ENCODE results near the gene PER1.
A peak's percentile ranks its signal among the peaks of the same experiment; 100 is the strongest.
"Not testable (repeated sequence)": the region's sequence is repeated elsewhere in the genome, so short reads cannot be mapped to it uniquely, and the experiment has no call there.

PER1 gene

GRCh38 chr17:8170186-8170585 is 18.0 kb upstream of the PER1 start:
- not testable (repeated sequence) for DNase-seq

GRCh38 chr17:8167526-8167925 is 15.3 kb upstream of the PER1 start:
- no peak for DNase-seq

GRCh38 chr17:8166731-8167130 is 14.5 kb upstream of the PER1 start:
- no peak for DNase-seq

- no peak for DNase-seq
These were observed 12.6 kb upstream of the PER1 start for GRCh38 chr17:8164815-8165131.

GRCh38 chr17:8163978-8164814 is 12.0 kb upstream of the PER1 start:
- peak; percentile 83 to 85 for DNase-seq

- DNase-seq: peak; percentile 64 to 66
These were observed 11.1 kb upstream of the PER1 start for GRCh38 chr17:8162997-8163977.

- peak; percentile 81 to 87 for DNase-seq
These were observed 10.2 kb upstream of the PER1 start, which contains the start of gene VAMP2 for GRCh38 chr17:8162233-8162996. Gene VAMP2, minus strand, starts transcription at chr17:8162948. Its CDS starts 69 bp downstream, at chr17:8162879.

DNA sequence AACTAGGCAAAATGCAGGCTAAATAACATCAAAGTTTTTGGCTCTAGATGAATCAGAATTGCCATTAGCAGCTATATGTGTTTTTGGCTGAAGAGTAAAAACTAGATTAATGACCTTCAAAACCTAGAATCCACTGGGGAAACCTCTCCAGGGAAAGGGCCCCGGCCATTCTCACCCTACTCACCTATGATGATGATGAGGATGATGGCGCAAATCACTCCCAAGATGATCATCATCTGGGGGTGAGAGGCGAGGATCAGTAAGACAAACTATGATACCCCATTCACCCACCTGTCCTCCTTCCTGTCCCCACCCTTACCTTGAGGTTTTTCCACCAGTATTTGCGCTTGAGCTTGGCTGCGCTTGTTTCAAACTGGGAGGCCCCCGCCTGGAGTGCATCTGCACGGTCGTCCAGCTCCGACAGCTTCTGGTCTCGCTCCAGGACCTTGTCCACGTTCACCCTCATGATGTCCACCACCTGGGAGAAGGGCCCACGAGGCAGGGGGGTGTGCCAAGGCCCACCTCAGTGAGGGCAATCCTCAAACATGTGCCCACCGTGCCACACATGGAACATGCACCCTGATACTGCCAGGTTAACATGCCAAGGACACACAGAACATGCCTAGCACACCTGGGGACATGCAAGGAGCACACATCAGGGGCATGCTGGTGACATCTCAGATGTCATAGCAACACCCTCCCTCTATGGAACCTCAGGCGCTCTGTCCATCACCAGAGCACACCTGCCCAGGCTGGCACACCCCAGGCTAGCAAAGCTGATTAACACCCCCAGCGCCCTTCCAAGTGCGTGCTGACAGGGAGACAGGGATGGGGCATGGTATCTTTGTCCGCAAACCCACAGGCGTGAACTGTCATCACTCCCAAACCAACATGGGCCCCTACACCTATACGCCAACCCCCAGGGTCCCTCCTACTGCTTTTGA is 9.4 kb upstream of the PER1 start:
- peak; percentile 41 to 42 for DNase-seq

DNA sequence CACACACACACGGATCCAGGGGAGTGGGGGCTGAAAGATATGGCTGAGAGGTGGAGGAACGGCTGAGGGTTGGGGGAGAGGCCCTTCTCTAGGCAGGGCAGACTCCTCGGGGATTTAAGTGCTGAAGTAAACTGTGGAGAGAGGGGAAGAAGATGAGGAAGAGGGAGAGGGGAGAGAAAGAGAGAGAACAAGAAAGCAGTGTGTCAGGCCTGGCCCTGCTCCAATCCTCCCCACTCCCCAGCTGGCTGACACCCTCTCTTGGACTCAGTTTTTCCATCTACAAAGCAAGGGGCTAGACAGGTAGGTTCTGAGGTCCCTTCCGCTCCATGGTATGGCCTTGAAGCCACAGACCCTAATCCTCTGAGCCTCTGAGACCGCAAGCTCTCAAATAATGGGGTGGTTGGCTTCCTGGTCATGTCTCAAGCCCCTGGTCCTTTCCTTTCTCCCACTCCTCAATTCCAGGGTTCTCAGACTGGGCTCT is 8.6 kb upstream of the PER1 start:
- DNase-seq: no peak

GRCh38 chr17:8160224-8160577 is 8.0 kb upstream of the PER1 start:
- DNase-seq: no peak

GRCh38 chr17:8159459-8160223 is 7.4 kb upstream of the PER1 start:
- DNase-seq: no peak

- DNase-seq: no peak
These were observed 6.8 kb upstream of the PER1 start for GRCh38 chr17:8159032-8159400.

DNA sequence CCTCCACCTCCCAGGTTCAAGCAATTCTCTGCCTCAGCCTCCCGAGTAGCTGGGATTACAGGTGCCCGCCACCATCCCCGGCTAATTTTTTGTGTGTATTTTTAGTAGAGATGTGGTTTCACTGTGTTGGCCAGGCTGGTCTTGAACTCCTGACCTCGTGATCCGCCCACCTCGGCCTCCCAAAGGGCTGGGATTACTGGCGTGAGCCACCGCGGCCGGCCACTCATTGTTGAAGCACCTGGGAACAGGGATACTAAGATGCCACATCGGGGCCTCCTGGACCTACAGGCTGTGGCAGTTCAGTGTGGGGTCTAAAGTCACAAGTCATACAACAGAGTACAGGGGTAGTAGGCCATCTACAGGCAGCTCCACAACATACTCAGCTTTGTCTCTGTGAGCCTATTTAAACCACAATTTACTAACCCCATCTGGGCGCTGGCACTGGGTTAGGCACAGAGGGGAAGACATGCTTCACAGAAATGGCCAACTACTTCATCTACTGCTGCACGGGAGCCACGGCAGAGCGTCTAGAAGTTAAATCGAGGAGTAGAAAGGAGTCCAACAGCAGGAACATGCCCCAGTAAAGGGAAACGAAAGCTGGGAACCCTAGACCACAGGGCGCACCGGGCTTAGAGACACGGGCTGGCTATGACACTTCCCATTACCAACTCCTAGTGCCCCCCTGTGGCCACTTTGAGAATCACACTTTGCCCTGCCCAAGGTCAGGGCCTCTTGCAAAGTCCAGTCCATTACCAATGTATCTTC is 6.2 kb upstream of the PER1 start:
- peak; percentile 93 to 94 for DNase-seq

DNA sequence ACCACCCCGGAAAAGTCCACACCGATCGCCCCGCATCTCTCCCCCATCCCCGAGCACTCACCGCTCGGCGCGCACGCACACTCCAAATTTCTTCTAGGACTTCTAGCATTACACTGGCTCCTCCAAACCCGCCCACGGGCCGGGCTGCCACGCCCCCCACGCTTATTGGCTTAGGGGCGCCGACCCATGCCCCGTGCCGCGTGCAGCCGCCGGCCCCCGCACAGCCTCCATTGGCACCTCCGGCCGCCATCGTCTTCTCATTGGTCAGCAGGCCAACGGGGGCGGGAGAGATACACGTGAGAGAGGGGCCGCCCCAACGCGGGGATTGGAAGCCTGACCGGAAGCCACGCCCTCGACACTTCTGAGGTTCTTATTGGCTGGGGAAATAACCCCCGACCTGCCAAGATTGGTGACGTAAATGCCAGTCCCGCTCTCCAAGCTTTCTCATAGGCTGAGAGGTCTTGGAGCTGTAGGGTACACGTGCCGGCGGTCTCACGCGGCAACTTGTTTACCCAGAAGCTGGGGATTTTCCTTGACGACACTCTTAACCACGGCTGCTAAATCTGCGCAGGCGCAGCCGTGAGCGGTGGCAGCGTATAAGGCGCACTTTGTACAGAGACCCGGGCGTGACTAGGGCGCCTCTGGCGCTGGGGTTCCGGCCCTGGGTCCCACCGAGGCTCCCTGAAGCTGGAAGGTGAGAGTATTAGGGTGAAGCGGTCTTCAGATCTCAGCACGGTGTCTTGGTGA is 4.2 kb upstream of the PER1 start:
- DNase-seq: peak; percentile 100

DNA sequence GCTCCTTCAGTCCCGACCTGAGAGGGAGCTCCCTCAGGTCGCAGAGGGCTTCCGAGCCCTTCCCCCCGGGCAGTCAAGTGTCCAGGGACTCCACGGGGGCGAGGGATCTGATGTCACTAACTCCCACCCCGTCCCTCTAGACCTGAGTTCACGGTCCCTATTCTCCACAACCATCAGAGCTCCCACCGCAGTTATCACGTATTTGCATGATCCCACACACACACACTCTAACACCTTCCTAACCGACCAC is 3.7 kb upstream of the PER1 start:
- no peak for DNase-seq

GRCh38 chr17:8155231-8155995 is 3.2 kb upstream of the PER1 start:
- no peak for DNase-seq

GRCh38 chr17:8154608-8155155 is 2.5 kb upstream of the PER1 start:
- DNase-seq: no peak

- DNase-seq: peak; percentile 91 to 93
These were observed 1.9 kb upstream of the PER1 start for GRCh38 chr17:8153957-8154607.
